Stimulated activated CD4-positive, alpha-beta T cell treated with anti-CD3 and anti-CD28 coated beads, Interleukin-2, amount 100 ng/mL, for 48 hours (primary cell): ENCODE measurements around the gene ANKDD1B.

Source experiments
- DNase-seq, 2 donors: peaks; one replicate each; pipeline ENCODE4 v3.0.0-alpha.2; 2020

The ANKDD1B gene

GRCh38 chr5:75710637-75711036 lies 99.4 kb downstream of the ANKDD1B start:
- no peak for DNase-seq

DNA sequence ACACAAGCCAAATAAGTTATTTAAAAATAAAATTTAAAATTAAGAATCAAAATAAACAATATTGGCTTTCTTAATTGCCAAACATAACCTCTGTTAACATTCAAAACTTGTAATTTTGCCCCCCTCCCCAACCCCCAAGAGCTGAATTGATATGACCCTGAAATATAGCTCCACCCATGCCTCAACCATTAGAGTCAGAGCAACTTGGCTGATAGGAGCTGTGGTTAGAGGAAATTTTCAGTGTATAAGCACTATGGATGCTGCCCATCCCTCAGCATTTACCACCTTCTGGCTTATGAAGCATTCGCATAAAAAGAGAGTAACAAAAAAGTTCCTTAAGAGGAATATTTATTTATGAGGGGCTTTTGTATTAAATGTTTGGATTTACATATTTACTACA lies 99.9 kb downstream of the ANKDD1B start:
- DNase-seq: no peak

DNA sequence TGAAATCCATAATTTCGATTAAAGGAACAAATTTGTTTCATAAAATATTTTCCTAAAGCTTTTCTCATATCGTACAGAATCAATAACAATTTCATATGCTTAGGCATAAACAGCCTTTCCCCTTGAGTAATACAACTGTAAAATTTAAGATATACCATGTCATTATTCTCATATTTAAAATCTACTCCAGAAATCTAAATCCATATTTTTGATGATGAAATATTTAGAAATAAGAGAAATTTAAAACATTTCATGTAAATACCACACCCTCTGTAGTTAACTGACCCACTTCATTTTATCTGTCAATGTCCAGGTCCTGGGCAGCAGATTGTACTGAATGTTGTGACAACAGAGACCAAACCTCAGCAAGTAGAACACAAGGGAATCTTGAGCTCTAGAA lies 100.8 kb downstream of the ANKDD1B start:
- no peak for DNase-seq

DNA sequence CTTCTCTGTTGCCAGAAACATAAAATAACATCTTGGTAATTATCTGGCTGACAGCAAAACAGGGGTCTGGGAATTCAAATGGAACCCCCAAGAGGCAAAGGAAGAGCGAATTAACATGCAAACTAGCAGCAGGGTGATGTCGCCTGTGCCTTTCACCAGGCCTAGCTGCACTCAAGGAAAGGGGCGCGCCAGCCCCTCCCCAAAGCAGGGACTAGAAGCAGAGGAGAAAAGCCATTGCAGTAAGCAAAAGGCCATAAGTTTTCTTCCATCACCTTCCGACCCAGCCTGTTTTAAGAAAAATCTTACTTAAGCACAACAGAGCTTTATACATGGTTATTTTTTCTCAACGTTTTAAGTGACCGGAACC lies 105.4 kb downstream of the ANKDD1B start:
- DNase-seq: no peak

DNA sequence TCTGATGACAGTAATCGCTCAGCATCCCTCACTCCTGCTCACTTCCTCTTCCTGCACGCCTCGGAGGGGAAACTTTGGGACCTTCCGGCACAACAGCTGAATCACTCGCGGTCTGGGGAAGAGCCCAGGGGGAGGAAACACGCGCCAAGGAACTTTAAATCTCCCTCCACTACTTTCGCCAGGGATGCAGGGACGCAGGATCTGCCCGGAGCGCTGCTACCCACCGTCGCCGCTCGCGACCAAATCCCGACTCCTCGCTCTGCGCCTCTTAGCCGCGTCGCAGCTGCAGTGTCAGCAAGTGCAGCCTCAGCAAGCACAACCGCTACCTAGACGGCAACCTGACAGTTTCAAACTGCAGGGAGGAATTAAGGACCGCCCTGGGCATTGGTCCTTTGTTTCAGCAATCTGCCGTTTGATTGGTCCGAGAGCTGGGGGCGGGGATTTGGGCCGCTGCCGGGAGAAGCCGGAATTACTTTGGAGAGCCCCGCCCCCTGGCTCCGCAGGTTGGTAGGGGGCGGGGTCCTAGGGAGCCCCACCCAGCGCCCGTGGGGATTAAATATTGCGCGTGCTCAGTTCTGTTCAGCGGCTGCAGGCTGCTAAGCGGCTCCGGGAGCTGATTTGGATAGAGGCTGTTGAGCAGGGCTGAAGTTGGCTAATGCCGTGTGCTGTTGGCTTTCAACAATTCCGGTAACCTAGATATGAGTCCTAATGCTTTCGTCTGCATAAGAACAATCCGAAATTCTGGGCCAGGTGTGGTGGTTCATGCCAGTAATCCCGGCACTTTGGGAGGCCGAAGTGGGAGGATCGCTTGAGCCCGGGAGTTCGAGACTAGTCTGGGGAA lies 106.0 kb downstream of the ANKDD1B start, which contains the start of gene POC5:
Gene POC5, minus strand, starts transcription at position 356 of the 841 bp plus-strand sequence. CDS start 4,500 bp downstream, outside the sequence.
- DNase-seq: peak; percentile 98

- no peak for DNase-seq
Observed at GRCh38 chr5:75720882-75721281, 109.6 kb downstream of the ANKDD1B start.
